AG04449 (cell line): Measurements from ENCODE around the gene LEF1.

Experiments
- CTCF ChIA-PET: fragments of 350-600 bp; formaldehyde crosslinking; extraction: SDS; loops from one replicate; lab custom pipeline; 2021; ENCODE audit warnings: antibody characterized with exemption; lab: Yijun Ruan, JAX
- POLR2A ChIA-PET: fragments of 400-600, 350-600 bp; formaldehyde crosslinking; extraction: SDS; loops from one replicate; lab custom pipeline; 2020; ENCODE audit warnings: antibody characterized with exemption, inconsistent platforms; lab: Yijun Ruan, JAX
- DNase-seq: peaks from one replicate; pipeline ENCODE4 v3.0.0-alpha.2; 2010; ENCODE audit warnings: low read depth, low spot score
- H3K4me3 ChIP-seq: 2 replicates; pipeline ENCODE4 v1.5.1; 2011; ENCODE audit warnings: low read depth, mild to moderate bottlenecking, control low read depth, low read length
- CTCF ChIP-seq: IDR thresholded peaks from one replicate; pipeline ENCODE4 v1.5.1; 2011; ENCODE audit warnings: mild to moderate bottlenecking, moderate library complexity, low read length, control low read depth, inconsistent platforms; ENCODE audit not compliant: insufficient read depth; ENCODE audit errors: missing control alignments

Gene LEF1

DNA sequence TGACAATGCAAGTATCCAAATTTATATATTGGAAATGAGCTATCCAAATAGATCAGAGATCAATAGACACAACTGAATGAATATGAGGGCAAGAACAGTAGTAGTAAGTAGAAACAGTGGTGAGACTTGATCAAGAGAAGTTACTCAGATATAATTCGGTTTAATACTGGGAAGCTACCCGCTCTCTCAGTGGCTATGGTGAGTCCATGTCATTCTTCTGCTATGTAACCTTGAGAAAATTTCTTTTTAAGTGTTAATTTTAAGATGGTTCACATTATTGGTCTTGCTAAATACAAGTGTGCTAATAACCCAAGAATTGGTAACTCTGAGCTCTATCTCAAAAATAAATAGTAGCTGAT is 53.6 kb downstream of the LEF1 start:
- no peak for DNase-seq
- POLR2A ChIA-PET = no interaction called here
- no peak for TF ChIP-seq CTCF
- CTCF ChIA-PET = interaction anchor here (0.6 kb wide), 1 partner anchor 15 kb away, joined by 3 read pairs; no protein-coding TSS in a partner anchor
- H3K4me3 ChIP-seq = no peak overlapping the region

- DNase-seq = no peak
- ChIA-PET POLR2A (no interaction called here), CTCF (no interaction called here)
- TF ChIP-seq CTCF = no peak
- no peak overlapping the region for H3K4me3 ChIP-seq
Observed at GRCh38 chr4:108114503-108114902, 54.2 kb downstream of the LEF1 start.

- DNase-seq = no peak
- no peak for TF ChIP-seq CTCF
- no peak overlapping the region for H3K4me3 ChIP-seq
- CTCF ChIA-PET = no interaction called here
- POLR2A ChIA-PET = no interaction called here
Observed at GRCh38 chr4:108113229-108113628, 55.5 kb downstream of the LEF1 start.

DNA sequence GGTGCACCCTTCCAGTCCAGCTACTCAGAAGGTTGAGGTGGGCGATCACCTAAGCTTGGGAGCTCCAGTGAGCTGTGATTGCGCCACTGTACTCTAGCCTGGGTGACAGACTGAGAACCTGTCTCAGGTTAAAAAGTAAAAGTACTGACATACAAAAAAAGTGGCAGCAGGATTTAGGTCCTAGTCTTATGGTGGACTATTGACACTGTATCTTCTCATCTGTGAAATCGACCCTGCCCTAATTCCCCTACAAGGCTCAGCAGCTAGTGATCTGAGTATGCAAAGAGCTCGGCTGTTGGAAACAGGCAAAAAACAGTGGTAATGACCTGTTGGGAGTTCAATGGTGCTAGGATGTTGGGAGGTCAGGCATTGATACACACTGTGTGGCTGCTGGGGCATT is 57.0 kb downstream of the LEF1 start:
- ChIA-PET POLR2A (no interaction called here), CTCF (no interaction called here)
- H3K4me3 ChIP-seq = no peak overlapping the region
- no peak for DNase-seq
- no peak for TF ChIP-seq CTCF

DNA sequence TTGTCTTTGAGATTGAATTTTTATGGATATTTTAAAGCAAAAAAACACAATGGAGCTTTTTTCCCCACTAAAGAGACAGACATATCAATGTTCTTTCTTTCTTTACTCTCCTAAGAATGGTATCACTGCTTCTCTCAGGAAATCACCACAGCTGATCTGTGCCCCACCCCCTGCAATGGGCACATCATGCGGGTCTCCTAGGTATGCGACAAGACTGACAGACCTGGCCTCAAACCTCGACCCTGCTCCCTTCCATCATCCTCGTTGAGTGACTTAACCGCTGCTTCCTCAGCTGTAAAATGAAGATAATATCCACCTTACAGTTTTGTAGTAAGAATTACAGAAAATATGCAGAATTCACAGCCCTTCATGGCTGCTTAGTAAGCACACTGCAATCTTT is 58.3 kb downstream of the LEF1 start:
- ChIA-PET POLR2A (no interaction called here), CTCF (no interaction called here)
- DNase-seq = no peak

DNA sequence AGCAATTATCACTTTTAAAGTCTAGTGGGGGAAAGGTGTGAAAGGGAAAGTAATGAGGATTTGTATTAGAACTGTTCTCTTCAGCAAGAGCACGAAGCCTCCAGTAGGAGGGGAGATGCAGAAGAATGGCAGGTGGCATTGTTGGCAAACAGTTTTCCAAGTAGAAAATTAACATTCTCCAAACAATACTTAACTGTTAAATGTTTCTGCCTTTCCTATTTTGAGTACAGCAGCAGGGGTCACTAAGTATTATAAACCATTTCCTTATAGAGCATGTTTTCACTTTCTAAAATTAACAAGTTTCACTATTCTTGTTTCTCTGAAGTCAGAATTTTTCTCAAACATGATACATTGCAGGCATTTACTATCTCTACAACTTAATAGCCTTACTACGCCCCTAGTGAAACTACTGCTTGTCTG is 58.7 kb downstream of the LEF1 start:
- CTCF ChIA-PET = no interaction called here
- no peak for DNase-seq

More for the DNA sequence above, 58.3 kb downstream of the LEF1 start:
- no peak overlapping the region for H3K4me3 ChIP-seq
- TF ChIP-seq CTCF = no peak

More for the DNA sequence above, 58.7 kb downstream of the LEF1 start:
- no peak for TF ChIP-seq CTCF
- POLR2A ChIA-PET = no interaction called here
- no peak overlapping the region for H3K4me3 ChIP-seq
